Measurements from ENCODE around the gene ZCWPW1.
A peak's percentile ranks its signal among the peaks of the same experiment; 100 is the strongest.

Gene ZCWPW1

DNA sequence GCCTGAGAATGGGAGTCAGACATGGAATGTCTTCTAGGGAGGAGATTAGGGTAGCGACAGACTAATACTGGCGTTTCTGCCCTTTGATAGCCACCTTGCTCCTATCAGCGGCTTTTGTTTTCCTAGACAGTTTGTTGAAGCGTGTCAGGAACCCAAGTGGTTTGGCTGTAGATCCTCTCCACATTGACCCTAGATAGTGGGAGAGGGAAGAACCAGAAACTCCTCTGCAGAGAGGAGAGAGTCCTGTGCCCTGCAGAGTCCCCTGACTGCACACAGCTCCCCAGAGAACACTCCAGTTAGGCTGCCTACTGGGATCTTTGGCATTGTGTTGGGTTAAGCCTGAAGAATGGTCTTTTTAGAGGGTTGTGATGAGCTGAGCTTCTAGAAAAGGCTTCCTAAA, 3.5 kb upstream of the ZCWPW1 start:
- no peak for DNase-seq

- no peak for DNase-seq
These were observed 2.8 kb upstream of the ZCWPW1 start for GRCh38 chr7:100431286-100431735.

DNA sequence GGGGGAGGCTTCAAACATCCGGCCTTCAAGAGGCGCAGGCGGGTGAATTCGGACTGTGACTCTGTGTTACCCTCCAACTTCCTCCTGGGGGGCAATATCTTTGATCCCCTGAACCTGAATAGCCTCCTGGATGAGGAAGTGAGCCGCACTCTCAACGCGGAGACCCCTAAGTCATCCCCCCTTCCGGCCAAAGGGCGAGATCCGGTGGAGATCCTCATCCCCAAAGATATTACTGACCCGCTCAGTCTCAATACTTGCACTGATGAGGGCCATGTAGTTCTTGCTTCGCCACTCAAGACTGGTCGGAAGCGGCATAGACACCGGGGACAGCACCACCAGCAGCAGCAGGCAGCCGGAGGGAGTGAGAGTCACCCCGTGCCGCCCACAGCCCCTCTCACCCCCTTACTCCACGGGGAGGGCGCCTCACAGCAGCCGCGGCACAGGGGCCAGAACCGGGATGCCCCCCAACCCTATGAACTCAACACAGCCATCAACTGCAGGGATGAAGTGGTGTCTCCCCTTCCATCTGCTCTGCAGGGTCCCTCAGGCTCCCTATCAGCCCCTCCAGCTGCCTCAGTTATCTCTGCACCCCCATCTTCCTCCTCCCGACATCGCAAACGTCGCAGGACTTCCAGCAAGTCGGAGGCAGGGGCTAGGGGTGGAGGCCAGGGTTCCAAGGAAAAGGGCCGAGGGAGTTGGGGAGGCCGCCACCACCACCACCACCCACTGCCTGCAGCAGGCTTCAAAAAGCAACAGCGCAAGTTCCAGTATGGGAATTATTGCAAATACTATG, 2.2 kb upstream of the ZCWPW1 start:
- peak; percentile 57 for DNase-seq

GRCh38 chr7:100429637-100430492, 1.4 kb upstream of the ZCWPW1 start, which contains the start of gene MEPCE:
Gene MEPCE (plus strand): TSS chr7:100429831. CDS start chr7:100430019, 188 bp downstream.
- peak; percentile 97 for DNase-seq

- peak; percentile 100 for DNase-seq
These were observed 599 bp upstream of the ZCWPW1 start for GRCh38 chr7:100428967-100429636.

- DNase-seq: no peak
These were observed 723 bp downstream of the ZCWPW1 start for GRCh38 chr7:100427762-100428198.

DNA sequence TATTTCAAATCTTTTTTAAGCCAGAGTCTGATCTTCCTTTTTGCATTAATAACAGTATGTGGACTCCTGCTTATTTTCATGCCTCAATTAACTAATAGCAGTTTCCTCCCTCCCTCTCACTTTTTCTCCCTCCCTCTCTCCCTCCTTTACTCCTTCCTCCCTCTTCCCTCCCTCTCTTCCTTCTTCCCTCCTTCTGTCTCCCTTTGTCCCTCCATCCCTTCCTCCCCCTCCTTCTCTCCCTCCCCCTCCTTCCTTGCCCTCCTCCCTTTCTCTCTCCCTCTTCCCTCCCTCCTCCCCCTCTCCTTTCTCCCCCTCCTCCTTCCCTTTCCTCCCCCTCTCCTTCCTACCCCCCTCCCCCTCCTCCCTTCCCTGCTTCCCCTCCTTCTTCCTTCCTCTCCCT, 2.0 kb downstream of the ZCWPW1 start:
- DNase-seq: no peak

GRCh38 chr7:100425347-100425746, 3.2 kb downstream of the ZCWPW1 start:
- no peak for DNase-seq

DNA sequence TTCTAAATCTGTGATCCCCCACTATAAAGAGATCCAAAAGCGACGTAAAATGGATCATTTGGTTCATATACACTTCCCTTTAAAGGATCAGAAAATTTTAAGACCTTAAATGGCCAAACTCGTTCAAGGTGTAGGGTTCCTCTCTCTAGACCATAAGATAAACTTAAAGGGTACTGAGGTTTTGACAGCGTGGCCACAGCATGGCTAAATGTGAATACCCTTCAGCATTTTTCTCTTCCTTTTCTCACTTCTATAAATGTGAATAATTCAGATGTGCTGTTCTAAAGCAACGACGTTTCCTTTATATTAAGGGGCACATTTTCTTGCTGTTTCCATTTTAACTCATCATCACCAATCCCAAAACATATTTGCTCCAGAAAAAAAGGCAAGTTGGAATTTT, 5.2 kb downstream of the ZCWPW1 start:
- no peak for DNase-seq

DNA sequence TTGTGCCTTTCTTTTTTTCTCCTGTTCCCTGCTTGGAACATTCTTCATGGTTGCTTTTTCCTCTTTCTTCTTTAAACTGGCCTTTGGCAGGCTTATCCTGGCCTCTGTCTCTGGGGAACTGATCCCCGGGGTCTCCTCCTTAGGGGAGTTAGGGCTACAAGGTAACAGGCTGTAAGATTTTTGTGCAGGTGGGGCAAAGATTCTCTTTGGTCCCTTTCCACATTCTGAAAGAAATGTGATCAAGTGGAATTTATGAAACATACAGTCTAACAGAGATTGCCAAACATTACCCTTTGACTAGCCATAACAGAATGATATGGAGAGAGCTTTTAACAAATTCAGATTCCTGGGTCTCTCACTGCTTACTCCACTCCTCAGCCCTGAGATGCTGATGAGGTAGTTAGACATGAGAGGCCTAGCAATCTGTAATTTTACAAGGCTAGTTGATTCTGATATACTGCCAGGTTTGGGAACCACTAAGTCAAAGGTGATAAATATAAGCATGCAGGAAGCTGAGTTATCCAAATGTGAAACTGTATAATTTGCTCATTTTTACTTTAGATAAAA, 8.8 kb downstream of the ZCWPW1 start:
- no peak for DNase-seq

GRCh38 chr7:100418930-100419659, 9.4 kb downstream of the ZCWPW1 start:
- no peak for DNase-seq

GRCh38 chr7:100415448-100415847, 13.1 kb downstream of the ZCWPW1 start:
- DNase-seq: no peak

- DNase-seq: no peak
These were observed 14.6 kb downstream of the ZCWPW1 start for GRCh38 chr7:100413889-100414288.

- no peak for DNase-seq
These were observed 15.2 kb downstream of the ZCWPW1 start for GRCh38 chr7:100413346-100413745.

DNA sequence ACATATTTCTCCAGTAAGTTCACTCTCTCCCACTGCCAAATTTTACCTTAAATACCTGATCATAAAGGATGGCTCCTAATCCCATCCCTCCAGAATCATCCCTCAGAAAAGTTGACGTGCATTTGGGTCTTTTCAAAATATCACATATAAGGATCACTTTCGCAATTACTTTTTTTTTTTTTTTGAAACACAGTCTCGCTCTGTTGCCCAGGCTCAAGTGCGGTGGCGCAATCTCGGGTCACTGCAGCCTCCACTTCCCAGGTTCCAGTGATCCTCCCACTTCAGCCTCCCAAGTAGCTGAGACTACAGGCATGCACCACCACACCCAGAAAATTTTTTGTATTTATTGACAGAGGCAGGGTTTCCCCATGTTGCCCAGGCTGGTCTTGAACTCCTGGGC, 17.4 kb downstream of the ZCWPW1 start:
- no peak for DNase-seq

DNA sequence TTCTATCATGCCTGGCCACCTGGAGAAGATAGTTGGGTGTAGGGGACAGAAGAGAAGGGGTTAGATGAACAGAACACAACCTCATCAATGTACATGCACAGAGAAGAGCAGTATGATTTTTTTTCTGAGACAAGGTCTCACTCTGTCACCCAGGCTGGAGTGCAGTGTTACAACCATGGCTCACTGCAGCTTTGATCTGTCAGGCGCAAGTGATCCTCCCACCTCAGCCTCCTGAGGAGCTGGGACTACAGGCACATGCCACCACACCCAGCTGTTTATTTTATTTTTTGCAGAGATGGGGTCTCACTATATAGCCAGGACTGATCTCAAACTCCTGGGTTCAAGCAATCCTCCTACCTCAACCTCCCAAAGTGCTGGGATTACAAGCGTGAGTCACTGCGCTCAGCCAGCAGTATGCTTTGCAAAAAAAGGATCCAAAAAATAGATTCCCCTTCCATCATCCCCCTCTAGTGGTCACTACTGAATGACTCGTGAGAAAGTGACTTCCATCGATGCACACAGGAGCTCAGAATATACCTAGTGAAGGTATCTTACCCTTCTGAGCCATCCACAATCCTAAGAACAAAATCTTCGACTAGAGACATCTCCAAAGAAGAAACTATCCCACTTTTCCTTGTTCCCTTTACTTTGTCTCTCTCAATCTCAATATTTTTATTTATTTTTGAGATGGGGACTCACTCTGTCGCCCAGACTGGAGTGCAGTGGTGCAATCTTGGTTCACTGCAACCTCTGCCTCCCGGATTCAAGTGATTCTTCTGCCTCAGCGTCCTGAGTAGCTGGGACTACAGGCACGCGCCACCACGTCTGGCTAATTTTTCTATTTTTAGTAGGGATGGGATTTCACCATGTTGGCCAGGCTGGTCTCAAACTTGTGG, 21.0 kb downstream of the ZCWPW1 start:
- peak; percentile 12 for DNase-seq

GRCh38 chr7:100406767-100407166, 21.7 kb downstream of the ZCWPW1 start:
- no peak for DNase-seq

- DNase-seq: no peak
These were observed 26.3 kb downstream of the ZCWPW1 start for GRCh38 chr7:100402241-100402640.

GRCh38 chr7:100401811-100402210, 26.7 kb downstream of the ZCWPW1 start:
- no peak for DNase-seq

GRCh38 chr7:100400656-100401055, 27.8 kb downstream of the ZCWPW1 start:
- DNase-seq: no peak

DNA sequence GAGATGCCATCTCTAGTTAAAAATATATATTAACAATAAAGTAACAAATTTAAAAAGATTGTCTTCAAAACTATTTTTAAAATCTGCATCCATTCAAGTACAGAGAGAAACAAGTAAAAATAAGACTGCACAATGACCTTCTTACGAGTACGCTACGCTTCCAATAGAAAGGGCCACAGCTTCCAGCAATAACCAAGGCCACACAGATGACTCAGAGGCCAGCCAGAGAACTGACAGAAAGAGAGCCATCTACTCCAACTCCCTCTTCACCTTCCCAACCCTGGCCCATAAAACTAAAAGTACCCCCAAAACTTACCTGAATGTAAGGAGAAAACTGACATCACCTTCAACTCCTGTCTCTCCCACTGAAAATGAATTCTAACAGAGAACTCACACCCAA, 28.5 kb downstream of the ZCWPW1 start:
- no peak for DNase-seq
